Measurements from ENCODE around the gene LRP1B.

GRCh38 chr2:140895378-140895777 lies 1235.4 kb downstream of the LRP1B start:
- TF ChIP-seq EZH2 (IDR thresholded peaks at IDR 0.05; ENCODE audit: borderline replicate concordance, insufficient read depth, low read length, poor library complexity, severe bottlenecking) = no peak
- TF ChIP-seq CTCF (IDR thresholded peaks at IDR 0.05; ENCODE audit: poor library complexity, severe bottlenecking) = no peak
- no peak for TF ChIP-seq POLR2AphosphoS5 (IDR thresholded peaks at IDR 0.05)

Measured in neural cell (in vitro differentiated cells).